ENCODE measurements around the gene HAPLN2.

GRCh38 chr1:156640842-156641706 lies 21.9 kb downstream of the HAPLN2 start:
- TF ChIP-seq CTCF (IDR thresholded peaks at IDR 0.05) (no peak), POLR2AphosphoS5 (IDR thresholded peaks at IDR 0.05; ENCODE audit: low read depth, low read length) (no peak), TCF7L2 (IDR thresholded peaks at IDR 0.05; ENCODE audit: low read depth, low read length) (no peak), SIN3A (IDR thresholded peaks at IDR 0.05; ENCODE audit: borderline replicate concordance, insufficient read depth, low read depth, low read length) (no peak), REST (IDR thresholded peaks at IDR 0.05; ENCODE audit: insufficient read depth in 1 of 2, low read depth in 2 of 2, low read length in 1 of 2) (no peak)
